ENCODE data around the gene GNG2. TPM values are rescaled to one million over a fixed set of nuclear protein-coding genes. Genes with fewer than 3 reads are reported as not detected.
A peak's percentile ranks its signal among the peaks of the same experiment; 100 is the strongest.

The GNG2 gene
- total RNA-seq, 6 experiments from 2014 or later, result 2.4 to 6.0 (median 2.8) TPM

- no peak for DNase-seq
- no peaks in the 10 kb centered on the region for H3K36me3 Mint-ChIP-seq (ENCODE audit: low read depth)
Observed at GRCh38 chr14:51869411-51870100, 9.1 kb downstream of the GNG2 start.

GRCh38 chr14:51870606-51871005, 10.2 kb downstream of the GNG2 start:
- Mint-ChIP-seq H3K4me1 (ENCODE audit: low read depth) (peaks cover 19% of the 10 kb centered on the region), H3K4me3 (no peak overlapping the region), H3K27ac (no peak overlapping the region), H3K9me3 (no peaks in the 10 kb centered on the region), H3K27me3 (ENCODE audit: insufficient read depth) (no peaks in the 10 kb centered on the region), H3K36me3 (ENCODE audit: low read depth) (no peaks in the 10 kb centered on the region)
- no peak for TF ChIP-seq CTCF (IDR thresholded peaks at IDR 0.05)
- DNase-seq, result no peak

More at GRCh38 chr14:51869411-51870100, 9.1 kb downstream of the GNG2 start:
- Mint-ChIP-seq H3K4me1 (ENCODE audit: low read depth) (peaks cover 19% of the 10 kb centered on the region), H3K27ac (no peak overlapping the region), H3K27me3 (ENCODE audit: insufficient read depth) (no peaks in the 10 kb centered on the region; the same call in 1 of the 2 replicates), H3K9me3 (no peaks in the 10 kb centered on the region), H3K4me3 (no peak overlapping the region)
- TF ChIP-seq CTCF (IDR thresholded peaks at IDR 0.05), result no peak

- no peak for TF ChIP-seq CTCF (IDR thresholded peaks at IDR 0.05)
- H3K36me3 Mint-ChIP-seq (ENCODE audit: low read depth), result no peaks in the 10 kb centered on the region
Observed at GRCh38 chr14:51871846-51872245, 11.4 kb downstream of the GNG2 start.

GRCh38 chr14:51872396-51872795, 12.0 kb downstream of the GNG2 start:
- Mint-ChIP-seq H3K4me3 (no peak overlapping the region), H3K4me1 (ENCODE audit: low read depth) (peaks cover 19% of the 10 kb centered on the region), H3K36me3 (ENCODE audit: low read depth) (no peaks in the 10 kb centered on the region), H3K27me3 (ENCODE audit: insufficient read depth) (peaks cover 5% of the 10 kb centered on the region; the same call in 1 of the 2 replicates), H3K9me3 (no peaks in the 10 kb centered on the region), H3K27ac (no peak overlapping the region; the same call in none of the 2 replicates)
- TF ChIP-seq CTCF (IDR thresholded peaks at IDR 0.05), result no peak
- no peak for DNase-seq

More at GRCh38 chr14:51871846-51872245, 11.4 kb downstream of the GNG2 start:
- Mint-ChIP-seq H3K9me3 (no peaks in the 10 kb centered on the region), H3K4me3 (no peak overlapping the region), H3K27me3 (ENCODE audit: insufficient read depth) (0 out of 2 replicates have a peak, but pooled peaks cover under 1% of the 10 kb centered on the region), H3K4me1 (ENCODE audit: low read depth) (peaks cover 19% of the 10 kb centered on the region), H3K27ac (no peak overlapping the region)
- DNase-seq, result no peak

- no peak for TF ChIP-seq CTCF (IDR thresholded peaks at IDR 0.05)
- Mint-ChIP-seq H3K27ac (peak overlapping the region; percentile 79), H3K4me1 (ENCODE audit: low read depth) (peaks cover 19% of the 10 kb centered on the region), H3K27me3 (ENCODE audit: insufficient read depth) (peaks cover 5% of the 10 kb centered on the region; the same call in 1 of the 2 replicates), H3K4me3 (peak overlapping the region; percentile 18), H3K36me3 (ENCODE audit: low read depth) (no peaks in the 10 kb centered on the region), H3K9me3 (no peaks in the 10 kb centered on the region)
- DNase-seq, result peak; percentile 95
Observed at GRCh38 chr14:51873221-51873893, 12.9 kb downstream of the GNG2 start.

Measured in HFFc6 (cell line).